HG03135 (cell line): ENCODE measurements around the gene PRKAG2.

ENCODE experiments used
- ATAC-seq: cut with Tn5 transposase; IDR thresholded peaks from one replicate; pipeline ENCODE4 v1.9.1; 2021; ENCODE audit warnings: mild to moderate bottlenecking, moderate library complexity; ENCODE audit not compliant: unreplicated experiment

Gene PRKAG2

GRCh38 chr7:151608031-151608551, 268.8 kb downstream of the PRKAG2 start:
- no peak for ATAC-seq

GRCh38 chr7:151607464-151607867, 269.4 kb downstream of the PRKAG2 start:
- no peak for ATAC-seq

DNA sequence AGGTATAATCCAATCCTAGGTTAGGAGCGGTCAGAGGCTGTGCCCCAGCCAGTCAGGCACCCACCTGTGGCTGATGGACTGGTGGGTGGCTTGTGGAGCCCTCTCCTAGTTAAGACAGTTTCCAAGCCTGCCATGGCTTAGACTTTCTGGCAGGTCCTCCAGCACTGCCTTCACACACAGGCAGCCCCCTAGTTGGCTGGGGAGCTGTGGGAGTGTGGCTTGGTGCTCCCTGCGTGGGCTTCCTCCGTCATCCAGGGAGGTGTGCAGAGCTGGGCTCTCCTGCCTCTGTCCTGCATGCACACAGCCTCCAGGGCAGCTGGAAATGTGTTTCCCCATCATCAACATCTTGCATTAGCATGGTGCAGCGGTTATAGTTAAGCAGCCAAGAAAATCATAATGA, 273.0 kb downstream of the PRKAG2 start:
- no peak for ATAC-seq

- no peak for ATAC-seq
Observed at GRCh38 chr7:151601521-151602305, 275.2 kb downstream of the PRKAG2 start.

- ATAC-seq: no peak
Observed at GRCh38 chr7:151600331-151600730, 276.6 kb downstream of the PRKAG2 start.

- no peak for ATAC-seq
Observed at GRCh38 chr7:151599401-151600227, 277.3 kb downstream of the PRKAG2 start.

DNA sequence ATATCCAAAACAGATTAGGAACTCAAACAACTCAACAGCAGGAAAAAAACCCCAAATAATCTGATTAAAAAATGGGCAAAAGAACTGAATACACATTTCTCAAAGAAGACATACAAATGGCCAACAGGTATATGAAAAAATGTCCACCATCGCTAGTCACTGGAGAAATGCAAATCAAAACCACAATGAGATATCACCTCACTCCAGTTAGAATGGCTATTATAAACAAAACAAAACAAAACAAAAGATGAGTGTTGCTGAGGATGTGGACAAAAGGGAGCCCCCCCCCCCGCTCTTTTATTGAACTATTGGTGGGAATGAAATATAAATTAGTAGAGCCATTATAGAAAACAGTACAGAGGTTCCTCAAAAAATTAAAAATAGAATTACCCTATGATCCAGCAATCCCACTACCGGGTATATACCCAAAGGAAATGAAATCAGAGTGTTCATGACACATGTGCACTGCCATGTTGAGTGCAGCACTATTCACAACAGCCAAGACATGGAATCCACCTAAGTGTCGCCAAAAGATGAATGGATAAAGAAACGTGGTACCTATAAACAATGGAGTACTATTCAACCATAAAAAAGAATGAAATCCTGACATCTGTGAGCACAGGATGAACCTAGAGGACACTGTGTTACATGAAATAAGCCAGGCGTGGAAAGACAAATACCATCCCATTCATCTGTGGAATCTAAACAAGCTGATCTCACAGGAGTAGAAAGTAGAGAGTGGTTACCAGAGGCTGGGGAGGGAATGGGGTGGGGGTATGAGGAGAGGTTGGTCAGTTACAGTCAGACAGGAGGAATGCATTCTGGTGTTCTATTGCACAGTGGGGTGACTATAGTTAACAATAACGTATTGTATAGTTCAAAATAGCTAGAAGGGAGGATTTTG, 279.1 kb downstream of the PRKAG2 start:
- no peak for ATAC-seq

DNA sequence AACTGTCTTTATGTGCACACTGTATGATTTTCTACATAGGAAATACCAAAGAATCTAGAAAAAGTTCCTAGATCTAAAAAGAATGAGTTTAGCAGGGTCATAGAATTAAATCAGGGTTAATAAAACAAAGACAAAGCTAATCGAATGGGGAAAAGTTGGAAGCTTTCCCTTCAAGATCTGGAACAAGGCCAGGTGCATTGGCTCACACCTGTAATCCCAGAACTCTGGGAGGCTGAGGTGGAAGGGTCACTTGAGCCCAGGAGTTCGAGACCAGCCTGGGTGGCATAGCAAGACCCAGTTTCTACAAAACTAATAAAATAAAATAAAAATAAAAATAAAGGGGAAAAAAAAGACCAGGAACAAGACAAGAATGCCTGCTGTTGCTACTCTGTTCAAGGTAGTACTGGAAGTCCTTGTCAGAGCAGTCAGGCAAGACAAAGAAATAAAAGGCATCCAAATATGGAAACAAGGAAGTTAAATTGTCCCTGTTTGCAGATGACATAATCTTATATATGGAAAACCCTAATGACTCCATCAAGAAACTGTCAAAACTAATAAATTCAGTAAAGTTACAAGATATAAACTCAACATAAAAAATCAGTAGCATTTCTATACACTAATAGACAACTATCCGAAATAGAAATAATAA, 281.1 kb downstream of the PRKAG2 start:
- ATAC-seq: no peak

- ATAC-seq: no peak
Observed at GRCh38 chr7:151592868-151593486, 283.9 kb downstream of the PRKAG2 start.

DNA sequence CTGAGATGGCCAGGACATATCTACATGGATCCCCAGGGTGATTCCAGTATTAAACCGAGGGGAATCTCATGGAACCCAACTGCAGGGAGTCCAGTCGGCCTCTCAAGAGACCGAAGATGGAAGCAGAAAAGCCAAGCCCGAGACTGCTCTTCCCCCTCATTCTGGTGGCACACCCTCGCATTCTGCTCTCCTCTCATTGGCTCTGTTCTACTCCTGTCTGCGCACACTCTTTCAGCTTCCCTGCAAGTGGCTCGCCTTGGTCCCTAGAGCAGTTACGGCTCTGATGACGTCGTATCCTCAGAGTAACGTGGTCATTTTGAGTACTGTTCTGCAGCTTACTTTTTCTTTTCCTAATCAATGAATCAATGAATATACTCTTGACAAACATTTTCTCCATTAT, 284.6 kb downstream of the PRKAG2 start:
- ATAC-seq: no peak

DNA sequence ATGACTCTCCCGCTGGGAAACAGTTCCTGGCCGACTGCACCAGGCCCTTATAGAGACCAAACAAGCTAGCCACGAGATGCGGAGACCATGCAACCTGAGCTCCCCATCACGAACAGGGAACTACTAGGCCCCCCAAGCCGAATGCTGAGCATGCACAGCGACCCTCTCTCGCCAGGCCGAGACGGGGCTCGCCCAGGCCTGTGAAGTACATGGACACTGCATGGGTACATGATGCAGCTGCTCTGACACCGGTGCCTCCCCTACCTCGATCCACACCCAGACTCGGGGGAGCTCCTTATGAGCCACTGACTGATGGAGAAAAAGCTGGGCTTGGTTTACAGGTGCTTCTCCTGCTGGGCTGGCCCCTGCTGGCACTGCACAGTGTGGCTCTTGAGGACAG, 285.0 kb downstream of the PRKAG2 start:
- ATAC-seq: no peak

DNA sequence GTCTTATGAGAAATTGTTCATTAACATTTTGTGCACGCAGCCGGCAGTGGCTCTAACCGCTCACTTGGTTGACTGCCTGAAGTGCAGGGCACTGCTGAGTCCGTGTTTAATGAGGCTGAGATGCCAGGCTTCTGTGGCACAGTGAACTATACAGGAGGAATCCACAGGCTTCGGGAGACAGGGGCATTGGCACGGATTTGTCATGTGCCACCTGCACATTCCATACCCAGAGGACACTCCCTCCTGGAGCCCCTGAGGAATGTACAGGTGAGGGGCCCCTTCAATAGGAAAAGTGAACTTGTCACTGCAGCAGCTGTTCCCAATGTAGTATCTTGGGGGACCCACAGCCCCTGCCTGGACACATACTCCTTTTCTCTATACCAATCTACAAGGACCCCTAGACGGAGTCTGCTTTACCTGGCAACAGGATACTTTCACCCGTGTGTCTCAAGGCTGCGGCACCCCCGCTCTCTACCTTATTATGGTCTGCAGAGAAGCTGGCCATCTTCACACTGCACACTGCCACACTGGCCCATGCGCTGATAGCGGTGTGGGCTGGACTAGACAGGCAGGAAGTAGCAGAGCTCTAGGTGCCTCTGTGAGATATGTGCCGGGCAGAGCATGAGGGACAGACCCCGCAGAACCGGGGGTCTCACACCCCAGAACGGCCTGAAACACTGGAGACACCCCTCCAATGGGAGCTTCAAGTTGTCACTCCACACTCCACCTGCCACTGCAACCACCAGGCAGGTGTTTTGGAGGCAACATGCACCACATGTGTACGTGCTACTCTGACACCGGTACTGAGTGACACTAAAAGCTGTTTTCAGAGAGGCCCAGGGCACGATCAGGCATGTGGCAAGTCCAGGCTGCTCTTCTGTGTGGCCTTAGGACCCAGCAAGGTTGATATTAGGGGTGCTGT, 285.8 kb downstream of the PRKAG2 start:
- no peak for ATAC-seq

DNA sequence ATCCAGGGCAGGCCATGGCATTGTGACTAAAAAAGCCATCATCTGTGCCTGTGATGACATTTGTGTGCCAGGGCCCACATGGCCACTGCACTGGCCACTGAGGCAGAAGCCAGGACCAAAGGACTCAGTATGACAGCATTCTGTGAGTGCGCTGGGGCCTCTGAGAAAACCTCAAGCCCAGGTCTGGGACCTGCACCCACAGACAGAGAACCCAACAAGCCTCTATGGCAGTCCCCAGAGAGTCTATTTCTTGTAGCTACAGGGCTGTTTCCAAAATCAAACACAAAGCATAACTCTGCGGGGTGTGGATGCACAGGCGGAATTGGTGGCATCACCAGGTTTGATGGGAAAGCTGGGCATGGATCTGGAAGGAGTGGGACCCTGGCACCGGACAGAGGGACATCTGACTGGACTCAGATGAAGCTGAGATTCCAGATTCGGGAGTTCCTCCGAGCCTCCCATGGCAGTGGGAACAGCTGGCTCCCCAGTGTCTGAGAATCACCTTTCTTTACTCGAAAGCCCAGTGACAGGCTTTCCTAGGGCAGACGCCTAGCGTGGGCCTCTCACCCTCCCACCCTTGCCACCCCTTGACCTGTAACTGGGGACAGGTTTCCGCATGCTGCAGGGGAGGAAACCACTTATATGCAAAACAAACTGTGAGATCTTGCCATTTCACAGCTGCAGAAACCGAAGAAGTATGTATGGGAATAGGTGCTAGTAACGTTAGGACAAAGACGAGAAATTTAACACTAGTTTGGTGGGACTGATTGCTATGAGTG, 286.7 kb downstream of the PRKAG2 start:
- no peak for ATAC-seq

DNA sequence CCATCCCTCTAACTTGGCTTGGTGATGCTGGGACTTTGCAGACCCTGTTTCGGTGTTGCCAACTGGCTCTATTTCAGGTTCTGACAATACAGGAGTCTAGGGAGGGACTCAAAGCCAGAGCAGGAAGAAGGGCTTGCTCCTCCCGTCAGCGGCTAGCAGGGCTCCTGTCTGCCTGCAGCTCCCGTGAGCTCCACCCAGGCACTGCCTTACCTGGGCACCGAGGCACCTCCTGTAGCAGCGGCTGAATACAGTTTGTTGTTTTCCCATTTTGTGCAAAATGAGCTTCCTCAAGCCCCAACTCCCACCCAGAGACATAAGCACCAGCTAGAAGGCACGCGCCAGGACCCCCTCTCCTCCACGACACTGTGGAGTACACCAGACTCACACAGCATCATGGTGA, 287.9 kb downstream of the PRKAG2 start:
- no peak for ATAC-seq

- no peak for ATAC-seq
Observed at GRCh38 chr7:151586531-151587260, 290.2 kb downstream of the PRKAG2 start.

DNA sequence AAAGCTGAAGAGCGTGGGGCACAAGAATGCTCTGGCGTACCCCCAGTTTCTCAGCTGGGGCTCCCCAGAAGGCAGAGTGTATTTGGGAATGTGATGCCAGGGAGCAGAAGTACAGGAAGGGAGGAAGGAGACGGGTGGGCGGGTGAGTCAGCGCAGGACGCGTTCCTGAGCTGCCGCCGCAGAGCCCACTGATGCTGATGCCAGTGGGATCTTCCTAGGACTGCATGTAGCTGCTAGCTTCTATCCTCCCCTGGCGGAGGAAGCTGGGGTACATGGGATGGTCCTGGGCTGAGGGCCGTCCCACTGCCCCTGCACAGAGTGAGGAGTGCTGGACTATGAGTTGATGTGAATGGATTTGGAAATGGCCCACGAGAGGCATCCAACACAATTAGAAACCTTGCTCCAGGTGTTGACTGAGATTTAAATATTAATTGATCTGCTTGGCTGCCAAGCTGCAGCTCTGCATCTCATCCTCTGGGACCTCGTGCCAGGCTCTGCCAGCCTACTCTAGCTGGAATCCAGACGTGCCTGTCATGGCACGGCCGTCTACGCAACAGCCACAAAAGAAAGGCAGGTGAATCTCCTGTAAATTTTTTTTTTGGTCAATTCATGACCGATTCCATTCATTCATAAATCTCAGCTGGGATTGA, 291.0 kb downstream of the PRKAG2 start:
- ATAC-seq: no peak

DNA sequence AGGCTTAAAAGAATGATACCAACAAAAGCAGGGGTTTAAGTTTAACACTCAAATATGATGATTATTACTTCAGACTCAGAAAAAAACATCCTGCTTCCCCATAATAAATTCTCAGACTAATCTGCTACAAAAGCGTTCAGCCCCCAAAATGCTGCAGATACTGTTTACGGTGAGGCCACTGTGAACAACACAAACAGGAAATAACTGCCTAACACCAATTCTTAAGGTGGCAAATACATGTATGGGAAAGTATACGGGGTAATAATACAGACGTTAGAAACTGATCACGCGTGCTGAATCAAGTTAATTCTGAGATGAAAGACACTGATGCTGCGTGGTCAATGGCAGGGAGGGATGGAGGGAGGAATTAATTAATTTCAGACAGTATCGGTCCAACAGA, 295.2 kb downstream of the PRKAG2 start:
- no peak for ATAC-seq
